Measurements from ENCODE around the gene TERF2IP.

GRCh38 chr16:75679366-75679765, 31.8 kb downstream of the TERF2IP start:
- TF ChIP-seq CTCF (optimal IDR thresholded peaks at IDR 0.05 in 1 of 3, IDR thresholded peaks at IDR 0.05 in 1 of 3, conservative IDR thresholded peaks at IDR 0.05 in 1 of 3; ENCODE audit: extremely low read depth in 1 of 3, insufficient read depth in 2 of 3, low read length in 3 of 3) (no peak), EZH2 (IDR thresholded peaks at IDR 0.05; ENCODE audit: low read length) (no peak)
